H1 (cell line): ENCODE measurements around the gene BSDC1. TPM values are rescaled to one million over a fixed set of nuclear protein-coding genes. Genes with fewer than 3 reads are reported as not detected.

Experiments
- CTCF ChIA-PET: fragments of 300-600 bp; sonication (Branson Sonifier 250); formaldehyde crosslinking; loops from one replicate; lab custom pipeline; 2021; ENCODE audit not compliant: partially characterized antibody; lab: Charles Lee
- POLR2A ChIA-PET: fragments of 300-600 bp; sonication (Branson Sonifier 250); formaldehyde crosslinking; loops from one replicate; lab custom pipeline; 2021; ENCODE audit warnings: inconsistent platforms; ENCODE audit not compliant: partially characterized antibody; lab: Charles Lee
- DNase-seq, 2 experiments: peaks; one replicate each; pipeline versions ENCODE4 v3.0.0 to v3.0.0-alpha.2; 2010 to 2022; ENCODE audit warnings: low spot score in 2 of 2, low read depth in 1 of 2, mixed read lengths in 1 of 2
- FAIRE-seq: peaks from 2 replicates; lab custom pipeline; 2011; peaks lifted over from hg19 to GRCh38; lab: Jason Lieb, UNC
- H2AFZ ChIP-seq: 2 replicates; pipeline ENCODE4 v1.8.1; 2012; ENCODE audit warnings: low read length, inconsistent platforms
- H2AK5ac ChIP-seq: 2 replicates; pipeline ENCODE4 v1.6.1; 2013; ENCODE audit warnings: low read depth, low read length
- H2BK120ac ChIP-seq: replicated peaks from 2 replicates; pipeline ENCODE3; 2013; ENCODE audit warnings: low read depth, low read length, inconsistent platforms
- H2BK12ac ChIP-seq: 2 replicates; pipeline ENCODE4 v1.6.1; 2013; ENCODE audit warnings: low read depth, low read length
- H2BK15ac ChIP-seq: 2 replicates; pipeline ENCODE4 v1.6.1; 2013; ENCODE audit warnings: low read length
- H2BK20ac ChIP-seq: 2 replicates; pipeline ENCODE4 v1.6.1; 2013; ENCODE audit warnings: low read length
- H2BK5ac ChIP-seq: 2 replicates; pipeline ENCODE4 v1.6.1; 2013; ENCODE audit warnings: low read depth, low read length
- H3K14ac ChIP-seq: 2 replicates; pipeline ENCODE4 v1.6.1; 2013; ENCODE audit warnings: inconsistent platforms; ENCODE audit not compliant: insufficient read length
- H3K18ac ChIP-seq: 2 replicates; pipeline ENCODE4 v1.6.1; 2013; ENCODE audit warnings: low read length; ENCODE audit errors: extremely low read depth
- H3K23ac ChIP-seq: 2 replicates; pipeline ENCODE4 v1.6.1; 2013; ENCODE audit warnings: inconsistent platforms; ENCODE audit not compliant: insufficient read length
- H3K23me2 ChIP-seq: 2 replicates; pipeline ENCODE4 v1.6.1; 2013; ENCODE audit warnings: low read depth, low read length
- H3K27ac ChIP-seq: 2 replicates; pipeline ENCODE4 v1.6.1; 2011; ENCODE audit warnings: low read depth, low read length, inconsistent platforms
- H3K27me3 ChIP-seq, 4 experiments: replicated peaks in 1 of 4; 1 replicate in 1 of 4; 2 replicates in 3 of 4; pipeline versions ENCODE4 v1.6.1 to v1.8.1; 2011 to 2013; ENCODE audit warnings: low read length in 3 of 4, mild to moderate bottlenecking in 3 of 4, inconsistent platforms in 2 of 4, mixed read lengths in 2 of 4, moderate library complexity in 1 of 4; ENCODE audit not compliant: control insufficient read depth in 3 of 4, insufficient read depth in 3 of 4; ENCODE audit errors: extremely low read depth in 1 of 4
- H3K36me3 ChIP-seq, 4 experiments: 2 replicates each; pipeline versions ENCODE4 v1.6.1 to v1.8.1; 2011 to 2013; ENCODE audit warnings: mild to moderate bottlenecking in 4 of 4, low read length in 3 of 4, moderate library complexity in 2 of 4, control low read depth in 1 of 4, inconsistent platforms in 1 of 4; ENCODE audit not compliant: insufficient read depth in 4 of 4, control insufficient read depth in 2 of 4
- H3K4ac ChIP-seq: replicated peaks from 2 replicates; pipeline ENCODE3; 2013; ENCODE audit warnings: low read length, low read depth, mixed read lengths, inconsistent platforms; ENCODE audit not compliant: insufficient read length
- H3K4me1 ChIP-seq, 4 experiments: replicated peaks in 1 of 4; 1 replicate in 1 of 4; 2 replicates in 3 of 4; pipeline versions ENCODE4 v1.6.1 to v1.8.1; 2011 to 2013; ENCODE audit warnings: low read length in 3 of 4, inconsistent platforms in 2 of 4, mixed read lengths in 1 of 4; ENCODE audit not compliant: insufficient read depth in 4 of 4, control insufficient read depth in 3 of 4
- H3K4me2 ChIP-seq, 2 experiments: 2 replicates each; pipeline versions ENCODE4 v1.6.1 to v1.8.1; 2011 to 2013; ENCODE audit warnings: low read depth in 2 of 2, low read length in 2 of 2, control low read depth in 1 of 2, inconsistent platforms in 1 of 2, mild to moderate bottlenecking in 1 of 2; ENCODE audit not compliant: insufficient read depth in 1 of 2
- H3K4me3 ChIP-seq, 4 experiments: fragments of 200-600, 300-600 bp in 1 of 4; sonication (generic), shearing (Covaris generic), sonication (Bioruptor Twin) in 1 of 4; 2 replicates each; pipeline versions ENCODE4 v1.5.1 to v1.8.1; 2011 to 2016; ENCODE audit warnings: low read length in 4 of 4, low read depth in 3 of 4, control low read depth in 2 of 4, inconsistent platforms in 2 of 4, mild to moderate bottlenecking in 2 of 4, mixed read lengths in 1 of 4, moderate library complexity in 1 of 4; ENCODE audit not compliant: insufficient read depth in 2 of 4; ENCODE audit errors: extremely low read depth in 1 of 4
- H3K56ac ChIP-seq: replicated peaks from 2 replicates; pipeline ENCODE3; 2013; ENCODE audit warnings: low read depth, mild to moderate bottlenecking, mixed read lengths, low read length, inconsistent platforms; ENCODE audit not compliant: insufficient read length
- H3K79me1 ChIP-seq: 2 replicates; pipeline ENCODE4 v1.6.1; 2013; ENCODE audit warnings: low read depth, low read length, control low read depth
- H3K79me2 ChIP-seq, 2 experiments: 2 replicates each; pipeline versions ENCODE4 v1.6.1 to v1.8.1; 2012 to 2013; ENCODE audit warnings: low read length in 2 of 2, mild to moderate bottlenecking in 2 of 2, inconsistent platforms in 1 of 2; ENCODE audit not compliant: insufficient read depth in 2 of 2, control insufficient read depth in 1 of 2
- H3K9ac ChIP-seq, 4 experiments: replicated peaks in 1 of 4; 1 replicate in 1 of 4; 2 replicates in 3 of 4; pipeline versions ENCODE4 v1.6.1 to v1.8.1; 2011 to 2013; ENCODE audit warnings: low read depth in 3 of 4, low read length in 3 of 4, control low read depth in 2 of 4, mild to moderate bottlenecking in 2 of 4, moderate library complexity in 2 of 4, inconsistent platforms in 1 of 4; ENCODE audit errors: extremely low read depth in 1 of 4
- H3K9me3 ChIP-seq, 2 experiments: 2 replicates each; pipeline versions ENCODE4 v1.6.1 to v1.8.1; 2012 to 2013; ENCODE audit warnings: mild to moderate bottlenecking in 2 of 2, moderate library complexity in 2 of 2, control low read depth in 1 of 2, inconsistent platforms in 1 of 2, low read depth in 1 of 2, low read length in 1 of 2, mixed read lengths in 1 of 2; ENCODE audit not compliant: insufficient read depth in 2 of 2
- H4K20me1 ChIP-seq, 2 experiments: replicated peaks in 1 of 2; 2 replicates each; pipeline versions ENCODE3 to v1.8.1; 2011 to 2013; ENCODE audit warnings: inconsistent platforms in 2 of 2, low read length in 2 of 2, mild to moderate bottlenecking in 1 of 2; ENCODE audit not compliant: insufficient read depth in 2 of 2, control insufficient read depth in 1 of 2
- H4K5ac ChIP-seq: 2 replicates; pipeline ENCODE4 v1.6.1; 2013; ENCODE audit warnings: low read length, low read depth, mixed read lengths, inconsistent platforms; ENCODE audit not compliant: insufficient read length
- H4K8ac ChIP-seq: 2 replicates; pipeline ENCODE4 v1.8.0; 2013; ENCODE audit warnings: mild to moderate bottlenecking, moderate library complexity, low read length, inconsistent platforms; ENCODE audit not compliant: insufficient read depth; ENCODE audit errors: extremely low read depth
- H4K91ac ChIP-seq: replicated peaks from 2 replicates; pipeline ENCODE3; 2013; ENCODE audit warnings: low read length, mixed read lengths, inconsistent platforms; ENCODE audit not compliant: insufficient read length
- CTCF ChIP-seq, 3 experiments: IDR thresholded peaks; 1 replicate in 2 of 3; 2 replicates in 1 of 3; pipeline versions ENCODE4 v1.5.1 to v1.6.1; 2011; ENCODE audit warnings: low read length in 3 of 3, mild to moderate bottlenecking in 3 of 3, inconsistent platforms in 2 of 3, low read depth in 1 of 3, moderate library complexity in 1 of 3; ENCODE audit not compliant: insufficient read depth in 1 of 3; ENCODE audit errors: control extremely low read depth in 1 of 3
- FOSL1 ChIP-seq: IDR thresholded peaks from 2 replicates; pipeline ENCODE4 v1.6.1; 2011; ENCODE audit warnings: mild to moderate bottlenecking, low read depth, low read length, moderate library complexity; ENCODE audit not compliant: insufficient read depth
- GABPA ChIP-seq: IDR thresholded peaks from 2 replicates; pipeline ENCODE4 v1.6.1; 2011; ENCODE audit warnings: mild to moderate bottlenecking, low read length, moderate library complexity, borderline replicate concordance; ENCODE audit not compliant: insufficient read depth
- MAX ChIP-seq: IDR thresholded peaks from 2 replicates; pipeline ENCODE4 v1.6.1; 2012; ENCODE audit warnings: inconsistent platforms
- POLR2A ChIP-seq, 2 experiments: IDR thresholded peaks; 1 replicate in 1 of 2; 2 replicates in 1 of 2; pipeline ENCODE4 v1.6.1; 2011; ENCODE audit warnings: low read depth in 2 of 2, low read length in 2 of 2, mild to moderate bottlenecking in 2 of 2; ENCODE audit errors: control extremely low read depth in 1 of 2
- RNF2 ChIP-seq: fragments of 200-900, 300-1000 bp; sonication (generic); IDR thresholded peaks from 2 replicates; pipeline ENCODE4 v1.7.1; 2016; ENCODE audit warnings: borderline replicate concordance, low read depth, mild to moderate bottlenecking, antibody characterized with exemption, low read length; ENCODE audit not compliant: poor library complexity, severe bottlenecking; ENCODE audit errors: missing control alignments
- SP4 ChIP-seq: IDR thresholded peaks from 2 replicates; pipeline ENCODE4 v1.6.1; 2012; ENCODE audit warnings: low read length, inconsistent platforms
- SRF ChIP-seq: IDR thresholded peaks from 2 replicates; pipeline ENCODE4 v1.6.1; 2011; ENCODE audit warnings: mild to moderate bottlenecking, low read depth, low read length, moderate library complexity
- WGBS, 2 experiments: shearing (Covaris generic) in 1 of 2; methylation state at CpG; one replicate each; pipeline versions ENCODE4 v1.1.6 to v1.1.7; 2013 to 2015; ENCODE audit warnings: low lambda C conversion rate in 2 of 2, mixed read lengths in 2 of 2, inconsistent platforms in 1 of 2, low coverage in 1 of 2, missing lambda C conversion rate in 1 of 2; ENCODE audit not compliant: insufficient replicate concordance in 2 of 2, insufficient coverage in 1 of 2, insufficient read length in 1 of 2; ENCODE audit errors: extremely low coverage in 1 of 2, missing lambda C conversion rate in 1 of 2; 5-methylcytosine and 5-hydroxymethylcytosine counted together
- polyA plus RNA-seq, 7 experiments: library from polyadenylated mRNA; depleted of rRNA in 3 of 7; stranded (reverse) in 5 of 7; unstranded in 2 of 7; fragments of >200 nt in 5 of 7; fragments of 200-250 nt in 2 of 7; gene quantifications; 1 replicate in 5 of 7; 2 replicates in 1 of 7; 4 replicates in 1 of 7; pipeline versions ENCODE4 v1.2.1 to v1.2.3, GENCODE V29; 2011 to 2013; ENCODE audit warnings: missing spikeins in 2 of 7, mixed read lengths in 2 of 7
- total RNA-seq: library from RNA; stranded (reverse); fragmentation: NEBNext Ultra II Directional; extraction: Animal tissue kit (Norgen Biotek cat#: 25700); gene quantifications from 2 replicates; pipeline ENCODE4 v1.2.1, GENCODE V29; 2021

Gene BSDC1
- total and polyA plus RNA-seq, 2 of the 8 experiments (the other 6 are each of a cell fraction or from before 2014, with no cell fraction given), result 24.8 to 40.7 TPM

- H2BK12ac ChIP-seq, result no peak overlapping the region
- peaks cover 4 to 32% of the 10 kb centered on the region in 2 experiments for H3K79me2 ChIP-seq
- no peak for DNase-seq
- H3K23me2 ChIP-seq, result peaks cover 4% of the 10 kb centered on the region; the same call in 1 of the 2 replicates
- H3K79me1 ChIP-seq, result peaks cover 7% of the 10 kb centered on the region
- no peak overlapping the region for H4K91ac ChIP-seq
- peaks cover 8 to 20% (median 18%) of the 10 kb centered on the region in 4 experiments; a peak in 6 of 8 replicates for H3K36me3 ChIP-seq
- no peak overlapping the region for H4K8ac ChIP-seq
- H4K20me1 ChIP-seq, result peaks cover 0 to 9% of the 10 kb centered on the region in 2 experiments
- no peak overlapping the region for H3K9ac ChIP-seq
- peaks cover 0 to 8% (median 3%) of the 10 kb centered on the region in 4 experiments; a peak in 4 of 7 replicates for H3K4me1 ChIP-seq
- H3K27me3 ChIP-seq, result no peaks in the 10 kb centered on the region
- H3K14ac ChIP-seq, result no peak overlapping the region
- H3K4me3 ChIP-seq, result no peak overlapping the region
- H4K5ac ChIP-seq, result no peak overlapping the region
- CTCF ChIA-PET, result interaction anchor here (0.9 to 1.2 kb wide), 2 partner anchors 9 to 10 kb away, joined by 5 read pairs; no protein-coding TSS in a partner anchor
- 86% methylated on average over 8 of the region's 8 CpGs; no CpG with 5 or more reads in 1 of the 2 experiments for WGBS, 2 experiments
- no peak for FAIRE-seq
- no peak overlapping the region for H2BK15ac ChIP-seq
- no peaks in the 10 kb centered on the region for H3K9me3 ChIP-seq
- no peak overlapping the region for H3K56ac ChIP-seq
- H3K23ac ChIP-seq, result no peak overlapping the region
- no peak overlapping the region for H3K4me2 ChIP-seq
- no peak overlapping the region for H3K4ac ChIP-seq
- H2AFZ ChIP-seq, result no peak overlapping the region
- no peak overlapping the region for H2BK120ac ChIP-seq
- H3K27ac ChIP-seq, result no peak overlapping the region
- H2BK20ac ChIP-seq, result no peak overlapping the region
- POLR2A ChIA-PET, result interaction anchor here (0.9 to 1.2 kb wide), 2 partner anchors 19 to 40 kb away, joined by 3 to 4 read pairs; no protein-coding TSS in a partner anchor
- H2AK5ac ChIP-seq, result no peak overlapping the region
- H3K18ac ChIP-seq, result no peak overlapping the region
- H2BK5ac ChIP-seq, result no peak overlapping the region
- TF ChIP-seq CTCF (IDR thresholded peaks at IDR 0.05; ENCODE audit: control extremely low read depth in 1 of 3, insufficient read depth in 1 of 3, low read depth in 1 of 3, low read length in 3 of 3) (no peak), SRF (no peak), SP4 (no peak), RNF2 (no peak), GABPA (no peak), FOSL1 (no peak), MAX (no peak), POLR2A (IDR thresholded peaks at IDR 0.05; ENCODE audit: control extremely low read depth in 1 of 2, low read depth in 2 of 2, low read length in 2 of 2) (no peak; a peak in 1 of 3 replicates)
Observed at GRCh38 chr1:32390904-32391870, 3.1 kb downstream of the BSDC1 start.
